Hepatocyte (in vitro differentiated cells): ENCODE data around the gene JARID2.

Experiments used
- CTCF ChIP-seq: fragments of 200-600 bp; sonication (generic); IDR thresholded peaks from 2 replicates; pipeline ENCODE4 v1.5.1; 2016; ENCODE audit warnings: antibody characterized with exemption, mild to moderate bottlenecking; ENCODE audit not compliant: poor library complexity
- EZH2 ChIP-seq: fragments of 200-600 bp; sonication (generic); IDR thresholded peaks from 2 replicates; pipeline ENCODE4 v1.6.1; 2016; ENCODE audit warnings: antibody characterized with exemption, mild to moderate bottlenecking, borderline replicate concordance
- EZH2phosphoT487 ChIP-seq: fragments of 200-600 bp; sonication (generic); IDR thresholded peaks from one replicate; pipeline ENCODE4 v1.6.1; 2018; ENCODE audit warnings: antibody characterized with exemption, mild to moderate bottlenecking, low read depth, moderate library complexity; ENCODE audit not compliant: unreplicated experiment, severe bottlenecking

GRCh38 chr6:15344831-15345230 is 99.0 kb downstream of the JARID2 start:
- TF ChIP-seq CTCF = no peak
- TF ChIP-seq EZH2phosphoT487 = no peak
- no peak for TF ChIP-seq EZH2
